ENCODE data around the gene PPP2R2C.

The PPP2R2C gene

DNA sequence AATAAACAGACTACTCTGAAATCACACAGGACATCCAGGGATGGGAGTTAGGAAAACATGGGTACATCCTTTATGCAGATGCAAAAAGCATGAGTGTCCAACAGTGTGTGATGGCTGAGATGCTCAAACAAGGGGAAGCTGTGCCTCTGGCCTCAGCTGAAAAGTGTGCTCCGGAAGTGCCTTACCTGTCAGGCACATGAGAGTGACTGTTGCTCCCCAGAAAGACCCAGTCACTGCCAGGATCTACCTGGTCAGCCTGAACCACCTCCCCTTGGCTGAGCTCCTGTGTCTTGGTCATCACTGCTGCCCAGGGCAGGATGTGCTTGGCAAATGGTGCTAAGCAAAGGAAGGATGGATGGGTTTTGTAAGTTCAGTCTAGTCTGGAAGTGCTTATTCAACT is 4.0 kb downstream of the PPP2R2C start:
- Histone ChIP-seq H4K20me1 (ENCODE audit: insufficient read depth, low read length, poor library complexity, severe bottlenecking) (no peaks in the 10 kb centered on the region), H3K36me3 (ENCODE audit: insufficient read depth, low read length) (no peaks in the 10 kb centered on the region), H3K9ac (ENCODE audit: low read depth, low read length, poor library complexity, severe bottlenecking) (no peak overlapping the region), H3K4me1 (ENCODE audit: insufficient read depth, low read length, poor library complexity, severe bottlenecking) (no peaks in the 10 kb centered on the region), H3K4me2 (ENCODE audit: low read depth, low read length, poor library complexity, severe bottlenecking) (no peak overlapping the region), H3K79me2 (ENCODE audit: insufficient read depth, low read length) (no peaks in the 10 kb centered on the region), H3K27me3 (ENCODE audit: insufficient read depth, low read length, poor library complexity, severe bottlenecking) (no peaks in the 10 kb centered on the region), H3K4me3 (ENCODE audit: low read length, poor library complexity, severe bottlenecking) (no peak overlapping the region), H3K9me2 (replicated peaks; ENCODE audit: low read depth, low read length) (no peaks in the 10 kb centered on the region), H3F3A (ENCODE audit: low read depth) (no peaks in the 10 kb centered on the region), H2AFZ (ENCODE audit: low read length) (no peak overlapping the region), H3K9me3 (ENCODE audit: insufficient read depth, low read depth, low read length) (no peaks in the 10 kb centered on the region)
- TF ChIP-seq EZH2phosphoT487 (IDR thresholded peaks at IDR 0.05; ENCODE audit: borderline replicate concordance): no peak
- TF ChIP-seq, protein P1, sequence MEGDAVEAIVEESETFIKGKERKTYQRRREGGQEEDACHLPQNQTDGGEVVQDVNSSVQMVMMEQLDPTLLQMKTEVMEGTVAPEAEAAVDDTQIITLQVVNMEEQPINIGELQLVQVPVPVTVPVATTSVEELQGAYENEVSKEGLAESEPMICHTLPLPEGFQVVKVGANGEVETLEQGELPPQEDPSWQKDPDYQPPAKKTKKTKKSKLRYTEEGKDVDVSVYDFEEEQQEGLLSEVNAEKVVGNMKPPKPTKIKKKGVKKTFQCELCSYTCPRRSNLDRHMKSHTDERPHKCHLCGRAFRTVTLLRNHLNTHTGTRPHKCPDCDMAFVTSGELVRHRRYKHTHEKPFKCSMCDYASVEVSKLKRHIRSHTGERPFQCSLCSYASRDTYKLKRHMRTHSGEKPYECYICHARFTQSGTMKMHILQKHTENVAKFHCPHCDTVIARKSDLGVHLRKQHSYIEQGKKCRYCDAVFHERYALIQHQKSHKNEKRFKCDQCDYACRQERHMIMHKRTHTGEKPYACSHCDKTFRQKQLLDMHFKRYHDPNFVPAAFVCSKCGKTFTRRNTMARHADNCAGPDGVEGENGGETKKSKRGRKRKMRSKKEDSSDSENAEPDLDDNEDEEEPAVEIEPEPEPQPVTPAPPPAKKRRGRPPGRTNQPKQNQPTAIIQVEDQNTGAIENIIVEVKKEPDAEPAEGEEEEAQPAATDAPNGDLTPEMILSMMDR (conservative IDR thresholded peaks at IDR 0.05; ENCODE audit: low read length): no peak

DNA sequence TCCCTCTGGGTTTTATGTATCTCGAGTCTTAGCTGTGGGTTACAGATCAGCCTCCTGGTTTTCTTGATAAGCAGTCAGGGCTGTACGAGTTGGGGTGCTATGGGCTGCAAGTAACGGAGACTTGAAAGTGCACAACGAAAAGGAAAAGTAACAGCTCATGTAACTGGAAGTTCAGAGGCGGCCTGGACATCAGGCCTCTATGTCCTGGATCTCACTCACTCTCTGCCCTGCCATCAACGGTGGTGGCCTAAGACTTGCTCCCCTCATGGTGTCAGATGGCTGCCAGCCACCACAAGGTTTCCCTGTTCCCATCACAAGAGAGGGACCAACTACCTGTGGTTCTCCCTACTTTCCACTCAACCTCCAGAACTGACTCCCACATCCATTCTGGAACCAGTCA is 4.8 kb downstream of the PPP2R2C start:
- no peak overlapping the region for H3K4me3 ChIP-seq (ENCODE audit: low read length, poor library complexity, severe bottlenecking)

DNA sequence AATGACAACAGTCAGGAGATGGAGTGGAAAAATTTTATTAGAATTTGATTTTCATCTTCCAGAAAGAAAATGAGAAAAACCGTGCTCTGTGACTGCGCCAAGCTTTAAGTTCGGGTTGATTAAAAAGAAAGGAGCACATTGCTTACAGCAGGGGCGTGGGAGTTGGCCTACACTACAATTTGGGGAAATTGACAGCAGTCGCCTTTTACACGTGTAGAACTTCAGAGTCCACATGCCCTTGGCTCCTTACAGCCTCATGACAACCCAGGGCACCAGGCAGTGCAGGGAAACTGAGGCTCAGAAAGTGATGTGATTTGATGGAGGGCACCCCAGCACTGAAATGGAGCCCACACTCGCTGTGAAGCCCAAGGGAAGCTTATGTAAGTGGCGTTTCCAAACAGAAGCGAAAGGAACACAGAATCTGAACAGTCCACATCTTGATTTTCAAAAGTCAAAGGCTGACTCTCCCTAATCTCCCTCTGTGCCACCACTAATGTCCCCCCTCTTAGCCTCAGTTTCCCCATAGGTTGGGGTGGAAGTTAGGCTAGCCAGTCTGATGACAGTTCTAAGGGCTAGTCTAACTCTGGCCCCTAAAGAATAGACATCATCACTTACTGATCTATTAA is 5.5 kb downstream of the PPP2R2C start:
- TF ChIP-seq, protein P1 (conservative IDR thresholded peaks at IDR 0.05; ENCODE audit: low read length): no peak
- no peak for TF ChIP-seq EZH2phosphoT487 (IDR thresholded peaks at IDR 0.05; ENCODE audit: borderline replicate concordance)
- Histone ChIP-seq H3F3A (ENCODE audit: low read depth) (no peaks in the 10 kb centered on the region), H3K4me2 (ENCODE audit: low read depth, low read length, poor library complexity, severe bottlenecking) (no peak overlapping the region), H3K9ac (ENCODE audit: low read depth, low read length, poor library complexity, severe bottlenecking) (no peak overlapping the region), H3K4me3 (ENCODE audit: low read length, poor library complexity, severe bottlenecking) (no peak overlapping the region), H3K36me3 (ENCODE audit: insufficient read depth, low read length) (no peaks in the 10 kb centered on the region), H3K79me2 (ENCODE audit: insufficient read depth, low read length) (no peaks in the 10 kb centered on the region), H3K27me3 (ENCODE audit: insufficient read depth, low read length, poor library complexity, severe bottlenecking) (no peaks in the 10 kb centered on the region), H4K20me1 (ENCODE audit: insufficient read depth, low read length, poor library complexity, severe bottlenecking) (no peaks in the 10 kb centered on the region), H2AFZ (ENCODE audit: low read length) (no peak overlapping the region), H3K4me1 (ENCODE audit: insufficient read depth, low read length, poor library complexity, severe bottlenecking) (no peaks in the 10 kb centered on the region), H3K9me3 (ENCODE audit: insufficient read depth, low read depth, low read length) (no peaks in the 10 kb centered on the region), H3K9me2 (replicated peaks; ENCODE audit: low read depth, low read length) (no peaks in the 10 kb centered on the region)

More for the DNA sequence above, 4.8 kb downstream of the PPP2R2C start:
- Histone ChIP-seq H3F3A (ENCODE audit: low read depth) (no peaks in the 10 kb centered on the region), H3K4me2 (ENCODE audit: low read depth, low read length, poor library complexity, severe bottlenecking) (no peak overlapping the region), H2AFZ (ENCODE audit: low read length) (no peak overlapping the region), H3K9me3 (ENCODE audit: insufficient read depth, low read depth, low read length) (no peaks in the 10 kb centered on the region), H3K4me1 (ENCODE audit: insufficient read depth, low read length, poor library complexity, severe bottlenecking) (no peaks in the 10 kb centered on the region), H3K27me3 (ENCODE audit: insufficient read depth, low read length, poor library complexity, severe bottlenecking) (no peaks in the 10 kb centered on the region), H3K79me2 (ENCODE audit: insufficient read depth, low read length) (no peaks in the 10 kb centered on the region), H3K9me2 (replicated peaks; ENCODE audit: low read depth, low read length) (no peaks in the 10 kb centered on the region), H3K9ac (ENCODE audit: low read depth, low read length, poor library complexity, severe bottlenecking) (no peak overlapping the region), H3K36me3 (ENCODE audit: insufficient read depth, low read length) (no peaks in the 10 kb centered on the region), H4K20me1 (ENCODE audit: insufficient read depth, low read length, poor library complexity, severe bottlenecking) (no peaks in the 10 kb centered on the region)
- TF ChIP-seq, protein P1 (conservative IDR thresholded peaks at IDR 0.05; ENCODE audit: low read length): no peak
- no peak for TF ChIP-seq EZH2phosphoT487 (IDR thresholded peaks at IDR 0.05; ENCODE audit: borderline replicate concordance)
